ENCODE results near the gene ITPRIPL2.
A peak's percentile ranks its signal among the peaks of the same experiment; 100 is the strongest.

ITPRIPL2 gene

DNA sequence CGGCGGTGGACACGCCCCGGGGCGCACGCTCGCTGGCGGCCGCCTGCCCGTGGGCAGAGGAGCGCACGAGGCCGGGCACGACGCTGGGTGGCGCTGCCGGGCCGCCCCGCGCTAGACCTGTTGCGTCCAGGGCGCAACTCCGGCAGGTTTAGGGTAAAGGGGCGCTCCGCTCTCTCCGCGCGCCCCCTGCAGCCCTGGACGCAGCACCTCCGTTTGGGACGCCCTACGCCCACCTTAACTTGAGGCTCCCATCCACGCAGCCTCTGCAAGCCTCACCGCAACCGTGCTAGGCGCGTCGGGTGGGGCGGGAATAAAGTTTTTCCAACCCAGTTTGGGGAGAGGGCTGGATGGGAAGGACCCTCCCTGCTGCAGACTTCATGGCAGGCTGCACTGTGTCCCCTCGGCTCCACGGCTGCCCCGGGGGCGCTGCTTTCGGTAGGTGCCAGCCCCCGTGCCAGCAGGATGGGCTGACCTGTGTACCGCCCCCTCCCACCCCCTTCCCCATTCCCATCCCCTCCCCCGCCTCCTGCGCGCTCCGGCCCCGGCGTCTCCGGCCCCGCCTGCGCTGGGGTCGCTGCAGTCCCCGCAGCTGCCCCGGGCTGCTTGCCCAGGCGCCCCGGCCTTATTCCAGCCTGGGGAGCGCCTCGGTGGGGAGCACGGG, 54.1 kb downstream of the ITPRIPL2 start, which contains the start of gene SYT17:
Gene SYT17 (plus strand): TSS at position 531 of the 661 bp plus-strand sequence. CDS start 407 bp downstream, outside the sequence.
- ChIA-PET CTCF (interaction anchor here (1.2 to 1.5 kb wide), 2 partner anchors 9 to 82 kb away, joined by 3 to 4 read pairs; no protein-coding TSS in a partner anchor), POLR2A (no interaction called here)
- TF ChIP-seq, protein P1, sequence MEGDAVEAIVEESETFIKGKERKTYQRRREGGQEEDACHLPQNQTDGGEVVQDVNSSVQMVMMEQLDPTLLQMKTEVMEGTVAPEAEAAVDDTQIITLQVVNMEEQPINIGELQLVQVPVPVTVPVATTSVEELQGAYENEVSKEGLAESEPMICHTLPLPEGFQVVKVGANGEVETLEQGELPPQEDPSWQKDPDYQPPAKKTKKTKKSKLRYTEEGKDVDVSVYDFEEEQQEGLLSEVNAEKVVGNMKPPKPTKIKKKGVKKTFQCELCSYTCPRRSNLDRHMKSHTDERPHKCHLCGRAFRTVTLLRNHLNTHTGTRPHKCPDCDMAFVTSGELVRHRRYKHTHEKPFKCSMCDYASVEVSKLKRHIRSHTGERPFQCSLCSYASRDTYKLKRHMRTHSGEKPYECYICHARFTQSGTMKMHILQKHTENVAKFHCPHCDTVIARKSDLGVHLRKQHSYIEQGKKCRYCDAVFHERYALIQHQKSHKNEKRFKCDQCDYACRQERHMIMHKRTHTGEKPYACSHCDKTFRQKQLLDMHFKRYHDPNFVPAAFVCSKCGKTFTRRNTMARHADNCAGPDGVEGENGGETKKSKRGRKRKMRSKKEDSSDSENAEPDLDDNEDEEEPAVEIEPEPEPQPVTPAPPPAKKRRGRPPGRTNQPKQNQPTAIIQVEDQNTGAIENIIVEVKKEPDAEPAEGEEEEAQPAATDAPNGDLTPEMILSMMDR (IDR thresholded peaks at IDR 0.05; ENCODE audit: control extremely low read depth, extremely low read depth, low read depth, missing control alignments) = peak; percentile 83
- DNase-seq (ENCODE audit: extremely low spot score) = peak; percentile 89

DNA sequence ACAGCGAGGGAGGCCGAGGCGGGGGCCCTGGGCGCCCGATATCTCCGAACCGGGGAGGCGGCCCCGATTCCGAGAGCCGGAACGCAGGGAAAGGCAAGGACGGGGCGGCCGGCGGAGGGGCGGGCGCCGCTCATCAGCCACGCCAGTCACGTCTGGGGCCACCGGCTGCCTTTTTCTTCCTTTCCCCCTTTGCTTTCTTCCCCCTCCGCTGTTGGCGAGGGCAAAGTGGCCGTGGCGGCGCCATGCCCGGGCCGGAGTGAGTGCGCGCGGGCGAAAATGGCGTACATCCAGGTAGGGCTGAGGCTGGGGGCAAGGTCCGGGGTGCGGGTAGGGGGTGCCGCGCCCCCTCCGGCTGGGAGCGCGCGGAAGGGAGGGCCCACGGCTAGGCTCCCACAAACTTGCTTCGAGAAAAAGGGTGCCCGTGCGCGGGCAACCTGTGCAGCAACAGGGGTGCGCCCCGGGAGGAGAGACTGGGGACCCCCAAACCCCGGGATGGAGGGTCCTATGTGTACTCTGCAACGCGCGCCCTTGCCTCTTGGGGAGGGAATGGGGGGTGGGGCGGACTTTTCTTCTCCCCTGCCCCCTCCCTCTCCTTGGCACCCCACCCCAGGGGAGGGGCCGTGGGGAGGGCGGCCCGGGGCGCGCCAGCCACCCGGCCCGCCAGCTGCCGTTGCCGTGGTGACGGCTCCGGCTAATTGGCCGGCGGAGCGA, 54.8 kb downstream of the ITPRIPL2 start:
- ChIA-PET CTCF (interaction anchor here (1.4 to 2.8 kb wide), 2 partner anchors 11 to 207 kb away, joined by 3 to 16 read pairs; no protein-coding TSS in a partner anchor), POLR2A (no interaction called here)
- DNase-seq (ENCODE audit: extremely low spot score) = peak; percentile 47
- TF ChIP-seq, protein P1 (IDR thresholded peaks at IDR 0.05; ENCODE audit: control extremely low read depth, extremely low read depth, low read depth, missing control alignments) = no peak

DNA sequence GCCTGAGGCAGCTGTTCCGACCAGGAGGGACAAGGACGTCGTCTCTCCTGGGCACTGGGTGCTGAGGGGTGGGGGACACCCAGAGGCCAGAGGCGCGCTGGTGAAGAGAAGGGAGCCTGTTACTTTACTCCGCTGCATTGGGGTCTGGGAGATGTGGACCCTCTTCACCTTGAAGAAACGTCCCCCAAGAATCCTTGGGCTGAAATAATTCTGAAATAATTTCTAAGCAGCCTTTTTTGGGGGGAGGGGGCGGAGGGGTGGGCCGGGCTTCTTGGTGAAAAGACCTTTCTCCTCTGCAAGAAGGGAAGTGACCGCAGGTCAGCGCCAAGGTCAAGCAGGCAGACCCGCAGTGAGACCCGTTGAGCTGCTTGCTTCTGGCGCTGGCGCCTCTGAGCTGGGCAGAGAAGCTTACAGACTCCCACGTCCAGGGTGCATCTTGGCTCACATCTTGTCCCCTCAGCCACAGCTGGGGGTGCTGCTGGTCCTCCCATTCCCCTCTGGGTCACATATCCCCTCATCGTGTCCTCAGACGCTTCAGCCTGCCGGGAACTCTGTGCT, 55.4 kb downstream of the ITPRIPL2 start:
- no peak for DNase-seq (ENCODE audit: extremely low spot score)
- POLR2A ChIA-PET = interaction anchor here (0.6 kb wide), 1 partner anchor 8 kb away, joined by 3 read pairs; no protein-coding TSS in a partner anchor
- TF ChIP-seq, protein P1 (IDR thresholded peaks at IDR 0.05; ENCODE audit: control extremely low read depth, extremely low read depth, low read depth, missing control alignments) = no peak
- CTCF ChIA-PET = interaction anchor here (1.4 to 2.8 kb wide), 2 partner anchors 11 to 207 kb away, joined by 3 to 16 read pairs; no protein-coding TSS in a partner anchor

DNA sequence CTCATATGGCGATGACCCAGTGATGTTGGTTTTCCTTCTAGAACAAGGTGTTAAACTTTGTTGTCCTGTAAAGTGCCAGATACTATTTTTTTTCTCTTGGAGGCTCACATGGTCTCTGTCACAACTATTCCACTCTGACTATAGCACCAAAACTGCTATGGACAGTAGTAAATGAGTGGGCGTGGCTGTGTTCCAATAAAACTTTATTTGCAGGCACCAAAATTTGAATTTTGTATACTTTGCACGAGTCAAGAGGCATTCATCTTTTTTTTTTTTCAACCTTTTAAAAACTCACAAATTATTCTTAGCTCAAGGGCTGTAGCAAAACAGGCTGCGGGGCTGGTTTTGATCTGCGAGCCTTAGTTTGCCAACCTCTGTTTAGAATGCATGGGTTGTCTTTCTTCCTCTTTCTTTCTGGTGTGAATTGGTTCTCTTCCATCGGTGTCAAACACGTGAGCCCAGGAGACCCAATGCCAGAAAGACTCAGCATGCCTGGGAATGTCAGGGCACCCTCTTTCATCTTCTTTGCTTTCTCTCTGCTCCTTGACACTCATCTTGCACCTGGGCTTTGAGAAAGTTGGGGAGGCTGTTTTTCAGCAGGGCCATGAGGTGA, 56.4 kb downstream of the ITPRIPL2 start:
- ChIA-PET POLR2A (interaction anchor here (0.6 kb wide), 1 partner anchor 9 kb away, joined by 3 read pairs; no protein-coding TSS in a partner anchor), CTCF (interaction anchor here (1.4 to 2.8 kb wide), 2 partner anchors 10 to 206 kb away, joined by 3 to 16 read pairs; no protein-coding TSS in a partner anchor)
- TF ChIP-seq, protein P1 (IDR thresholded peaks at IDR 0.05; ENCODE audit: control extremely low read depth, extremely low read depth, low read depth, missing control alignments) = no peak
- DNase-seq (ENCODE audit: extremely low spot score) = no peak
